ENCODE measurements around the gene FABP6. TPM values are rescaled to one million over a fixed set of nuclear protein-coding genes. Genes with fewer than 3 reads are reported as not detected.

The FABP6 gene
- total RNA-seq, 4 donors from 2014 or later = not detected

- no peak overlapping the region for H3K4me3 ChIP-seq (replicated peaks in 1 of 3)
- DNase-seq = peak; percentile 96 to 97
- TF ChIP-seq POLR2A (IDR thresholded peaks at IDR 0.05) (peak in 1 of 2 donors; percentile 52), CTCF (IDR thresholded peaks at IDR 0.05) (no peak)
- peak overlapping the region; percentile 82 to 94 (median 93) for H3K27ac ChIP-seq
- intact Hi-C loops (cut with DNase I) = no loop called here
- peaks cover 34 to 47% of the 10 kb centered on the region in 2 donors for H3K4me1 ChIP-seq
- no peaks in the 10 kb centered on the region for H3K36me3 ChIP-seq
- WGBS, 2 donors = 12 to 26% methylated on average over 7 to 8 of the region's 8 CpGs
- no peaks in the 10 kb centered on the region for H3K9me3 ChIP-seq
- H3K27me3 ChIP-seq = no peaks in the 10 kb centered on the region
These were observed 58.2 kb downstream of the FABP6 start for GRCh38 chr5:160287378-160288051.

Other genes starting within 250 kb of the FABP6 start
- 10 to 100 TPM; 22.3 to 47.1 (median 36.5) TPM for gene TTC1, start 220.4 kb upstream of the FABP6 start, total RNA-seq
- gene PWWP2A, start 110.1 kb upstream of the FABP6 start, total RNA-seq = 10 to 100 TPM; 28.9 to 57.3 (median 38.2) TPM
- 10 to 100 TPM in 2 of 4 donors, 1 to 10 TPM in 2; 6.3 to 11.8 (median 10.0) TPM for gene CCNJL, start 83.1 kb downstream of the FABP6 start, total RNA-seq
- gene C1QTNF2, start 141.1 kb downstream of the FABP6 start, total RNA-seq = 1 to 10 TPM in 2 of 4 donors, not detected in 2; 1.1 TPM
- 1 to 10 TPM; 5.8 to 9.0 (median 7.2) TPM for gene FAM200C, start 170.5 kb downstream of the FABP6 start, total RNA-seq
- 100 to 1,000 TPM in 2 of 4 donors, 10 to 100 TPM in 2; 70.1 to 122 (median 96.3) TPM for gene SLU7, start 189.6 kb downstream of the FABP6 start, total RNA-seq
- 100 to 1,000 TPM in 1 of 4 donors, 10 to 100 TPM in 3; 42.6 to 165 (median 79.4) TPM for gene PTTG1, start 192.3 kb downstream of the FABP6 start, total RNA-seq